ENCODE data around the gene ESPNL.

The ESPNL gene

DNA sequence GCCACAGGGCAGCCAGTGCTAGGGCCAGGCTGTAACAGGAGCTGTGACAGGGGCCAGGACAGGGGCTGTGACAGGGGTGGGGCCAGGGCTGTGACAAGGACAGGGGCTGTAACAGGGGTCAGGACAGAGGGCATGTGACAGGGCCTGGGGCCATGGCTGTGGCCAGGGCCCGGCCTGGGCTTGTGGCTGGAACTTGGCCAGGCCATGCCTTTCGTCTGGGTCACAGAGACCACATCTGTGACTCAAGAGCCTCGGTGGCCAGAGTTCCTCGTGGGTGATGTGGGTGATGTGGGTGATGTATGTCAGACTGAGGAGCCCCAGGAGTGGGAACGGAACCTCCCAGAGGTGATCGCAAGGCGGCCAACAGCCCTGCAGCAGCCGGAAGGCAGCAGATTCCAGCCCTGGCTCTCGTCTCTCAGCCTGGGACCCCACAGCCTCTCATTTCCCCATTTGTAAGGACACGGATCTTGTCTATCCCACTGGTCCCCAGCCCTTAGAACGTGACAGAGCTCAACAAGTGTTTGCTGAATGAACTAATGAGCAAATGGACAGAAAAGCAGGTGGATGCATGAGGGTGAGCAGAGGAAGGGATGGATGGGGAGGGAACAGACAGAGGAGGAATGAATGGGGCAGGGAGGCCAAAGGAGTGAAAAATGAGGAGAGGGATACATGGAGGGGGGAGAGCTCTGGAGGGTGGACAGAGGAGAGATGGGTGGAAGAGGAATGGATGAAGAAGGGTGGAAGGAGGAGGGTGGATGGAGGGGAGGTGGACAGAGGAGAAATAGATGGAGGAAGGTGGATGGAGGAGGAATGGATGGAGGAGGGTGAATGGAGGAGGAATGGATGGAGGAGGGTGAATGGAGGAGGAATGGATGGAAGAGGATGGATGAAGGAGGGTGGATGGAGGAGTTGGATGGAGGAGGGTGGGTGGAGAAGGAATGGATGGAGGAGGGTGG, 17.3 kb downstream of the ESPNL start:
- no peak for DNase-seq

DNA sequence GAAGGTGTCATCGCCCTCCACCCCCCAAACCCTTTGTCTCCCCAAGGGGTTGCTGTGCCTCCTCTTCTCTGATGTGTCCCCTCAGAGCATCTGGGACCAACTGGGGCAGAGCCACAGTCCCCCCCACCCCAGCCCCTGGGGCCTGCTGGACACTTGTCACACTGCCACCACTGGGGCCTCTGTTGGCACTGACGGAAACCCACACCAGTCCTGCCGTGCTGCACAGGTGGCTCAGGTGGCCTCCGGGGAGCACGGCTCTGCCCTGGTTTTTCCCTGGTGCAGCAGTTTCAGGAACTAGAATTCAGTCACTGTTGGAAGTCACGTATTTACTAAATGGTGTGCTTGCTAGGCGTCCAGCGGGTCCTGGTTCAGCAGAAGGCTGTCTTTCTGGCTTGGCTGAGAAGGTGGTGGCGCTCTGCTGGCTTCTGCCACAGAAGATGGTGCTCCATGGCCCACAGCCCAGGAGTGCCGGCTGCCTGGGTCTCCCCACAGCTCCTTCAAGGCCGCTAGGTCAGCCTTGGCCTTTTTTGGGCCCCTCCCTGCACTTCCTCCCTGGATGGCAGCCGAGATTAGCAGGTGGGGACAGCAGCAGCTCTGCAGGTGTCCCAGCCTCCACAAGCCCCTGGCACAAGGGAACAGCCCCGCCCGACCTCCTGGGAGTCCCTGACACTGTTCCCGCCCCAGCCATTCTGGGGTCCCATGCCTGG, 19.8 kb downstream of the ESPNL start:
- no peak for DNase-seq

DNA sequence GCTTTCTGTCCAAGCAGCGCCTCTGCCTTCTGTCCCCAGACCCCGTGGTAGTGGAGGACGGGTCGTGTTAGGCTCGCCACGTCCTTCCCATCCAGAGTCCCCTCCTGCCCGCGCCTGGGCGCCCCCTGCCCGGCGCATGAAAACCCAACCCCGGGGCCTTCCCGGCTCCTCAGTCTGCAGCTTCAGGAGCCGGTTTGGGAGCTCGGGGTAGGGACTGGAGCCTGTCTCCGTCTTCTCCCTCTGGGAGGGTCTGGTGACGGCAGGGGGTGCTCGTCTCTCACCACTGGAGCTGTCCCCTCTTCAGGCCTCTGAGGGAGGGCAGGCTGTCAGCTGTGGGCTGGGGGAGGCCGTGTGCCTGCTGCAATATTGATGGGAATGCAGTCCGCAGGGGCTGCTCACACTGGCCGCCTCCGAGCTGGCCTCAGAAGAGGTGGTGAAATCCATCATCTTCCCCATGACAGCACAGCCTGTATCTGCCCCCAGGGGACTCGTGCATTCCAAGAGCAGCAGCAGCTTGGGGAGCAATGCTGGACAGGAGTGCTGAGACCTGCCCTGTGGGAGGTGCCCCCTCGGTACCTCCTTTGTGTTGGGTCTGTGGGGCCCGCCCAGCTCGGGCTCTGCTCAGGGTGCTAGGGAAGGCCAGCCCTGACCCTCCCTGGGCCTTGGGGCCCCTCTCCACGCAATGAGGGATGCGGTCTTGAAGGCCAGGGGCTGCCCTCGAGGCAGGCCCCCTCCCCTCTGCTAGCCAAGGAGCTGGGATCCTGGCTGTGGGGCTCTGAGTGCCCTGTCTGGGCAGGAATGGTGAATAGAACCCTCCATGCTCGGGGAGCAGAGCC, 20.5 kb downstream of the ESPNL start:
- peak; percentile 52 for DNase-seq

DNA sequence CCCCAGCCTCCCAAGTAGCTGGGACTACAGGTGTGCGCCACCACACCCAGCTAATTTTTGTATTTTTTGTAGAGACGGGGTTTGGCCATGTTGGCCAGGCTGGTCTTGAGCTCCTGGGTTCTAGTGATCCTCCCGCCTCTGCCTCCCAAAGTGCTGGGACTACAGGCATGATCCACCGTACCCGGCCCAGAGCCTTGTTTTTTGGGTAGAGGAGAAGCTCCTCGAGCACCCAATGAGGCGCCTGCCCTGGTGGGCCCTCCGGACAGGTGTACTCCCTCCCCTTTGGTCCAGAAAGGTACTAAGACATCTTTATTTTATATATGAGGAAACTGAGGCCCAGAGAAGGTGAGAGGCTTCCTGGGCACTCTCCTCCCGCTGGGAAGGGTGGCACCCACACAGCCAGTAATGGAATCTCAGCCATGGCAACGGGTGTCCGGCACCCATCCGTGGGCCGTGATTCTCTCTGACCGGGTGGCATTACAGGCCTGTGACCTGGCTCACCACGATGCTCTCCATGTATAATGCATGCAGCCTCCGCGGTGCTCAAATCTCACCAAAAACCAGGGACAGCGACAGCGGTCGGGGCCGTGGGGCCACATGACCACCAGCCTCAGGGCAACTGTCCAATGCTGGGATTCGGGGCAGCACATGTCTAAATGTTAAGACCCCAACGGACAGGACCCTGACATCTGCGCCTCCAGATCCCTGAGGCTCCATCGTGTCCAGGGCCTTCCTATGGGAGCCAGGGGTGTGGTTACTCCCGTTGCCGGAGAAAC, 21.6 kb downstream of the ESPNL start:
- no peak for DNase-seq

DNA sequence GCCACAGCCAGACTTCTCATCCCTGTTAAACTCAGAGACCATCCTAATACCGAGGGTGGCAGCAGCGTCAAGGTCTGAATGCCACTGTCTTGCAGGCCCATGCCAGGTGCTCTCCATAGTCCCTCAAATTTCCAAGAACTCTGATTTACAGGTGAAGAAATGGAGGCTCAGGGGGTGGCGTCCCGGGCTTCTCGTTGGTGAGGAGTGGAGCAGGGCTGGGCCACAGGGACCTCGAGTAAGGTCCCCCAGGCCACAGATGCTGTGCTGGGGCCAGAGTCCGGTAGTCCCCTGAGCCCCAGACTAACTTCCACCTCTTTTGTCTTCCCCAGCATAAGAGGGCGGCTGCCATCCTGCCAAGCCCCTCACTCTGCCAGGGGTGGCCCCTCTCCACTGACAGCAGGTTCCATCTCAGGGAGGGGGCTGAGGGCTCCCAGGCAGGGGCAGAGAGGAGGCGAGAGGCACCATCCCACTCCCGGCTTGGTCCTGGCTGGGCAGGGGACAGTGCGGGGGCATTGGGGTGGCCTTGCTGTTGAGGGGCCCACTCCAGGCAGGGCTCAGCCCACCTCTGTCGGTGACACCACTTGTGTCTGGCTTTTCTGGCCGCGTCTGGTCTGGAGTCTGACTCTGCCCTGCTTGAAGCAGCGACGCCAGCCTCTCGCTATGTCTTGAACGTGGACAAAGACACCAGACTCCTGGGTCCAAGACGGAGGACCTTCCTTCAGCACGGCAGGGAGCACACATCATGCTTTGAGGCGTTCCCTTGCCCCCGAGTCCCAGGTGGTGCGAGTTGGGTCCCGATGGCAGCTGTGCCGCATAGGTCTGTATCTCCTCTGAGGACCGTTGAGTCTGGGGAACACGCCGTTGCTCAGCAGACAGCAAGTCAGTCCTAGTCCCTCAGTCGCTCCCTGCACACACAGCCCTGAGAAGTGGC, 22.4 kb downstream of the ESPNL start:
- no peak for DNase-seq

DNA sequence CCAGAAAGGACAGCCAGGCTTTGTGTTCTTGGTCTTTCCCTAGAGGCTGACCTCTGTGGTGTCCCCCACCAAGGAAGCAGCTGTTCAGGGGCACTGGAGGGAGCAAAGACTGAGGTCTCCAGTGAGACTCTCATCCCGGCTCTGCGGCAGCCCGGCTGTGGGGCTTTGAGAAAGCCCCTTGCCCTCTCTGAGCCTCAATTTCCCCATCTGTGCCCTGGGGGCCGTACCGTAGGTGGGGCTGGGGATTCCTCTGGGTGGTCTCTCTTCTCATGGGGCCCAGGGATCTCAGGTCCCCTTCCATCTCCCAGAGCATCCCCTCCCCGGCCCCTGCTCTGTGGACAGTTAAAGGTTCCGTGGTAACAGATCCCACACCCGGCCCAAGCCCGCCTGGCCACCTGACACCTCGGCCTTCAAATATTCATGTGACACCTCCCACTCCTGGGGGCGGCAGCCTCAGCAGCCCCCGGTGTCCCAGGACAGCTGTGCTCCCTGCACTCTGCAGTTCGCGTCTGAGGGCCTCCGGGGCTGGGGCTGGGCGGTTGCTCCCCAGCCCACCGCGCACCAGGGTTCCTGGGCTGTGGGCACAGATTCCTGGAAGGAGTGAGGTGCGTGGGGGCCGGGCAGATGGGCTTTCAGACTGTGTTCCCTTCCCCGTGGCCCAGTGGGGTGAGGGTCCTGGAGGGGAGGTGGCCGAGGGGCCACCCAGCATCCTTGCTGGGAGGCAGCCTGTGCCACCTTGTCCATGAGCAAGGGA, 23.3 kb downstream of the ESPNL start:
- no peak for DNase-seq

DNA sequence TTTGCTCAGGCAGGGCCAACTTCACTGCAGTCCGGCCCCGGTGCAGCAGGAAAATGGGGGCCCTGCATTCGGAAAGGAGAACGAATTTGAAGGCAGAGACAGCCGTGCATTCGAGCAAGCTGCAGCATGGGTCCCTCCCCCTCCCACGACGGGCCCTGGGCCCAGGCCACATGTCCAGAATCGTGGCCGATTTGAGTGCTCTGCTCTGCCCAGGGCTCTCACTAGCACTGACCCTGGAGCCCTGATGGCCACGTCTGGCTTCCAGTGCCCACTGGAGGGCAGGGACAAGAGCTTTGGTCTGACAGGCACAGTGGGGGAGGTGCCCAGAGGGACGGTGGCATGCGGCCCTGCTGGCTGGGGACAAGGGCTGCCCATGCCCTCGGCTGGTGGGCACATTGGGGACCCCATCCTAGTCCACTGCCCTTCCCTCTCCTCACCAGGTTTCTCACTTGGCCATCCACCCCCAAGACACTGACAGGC, 23.9 kb downstream of the ESPNL start:
- DNase-seq: no peak

DNA sequence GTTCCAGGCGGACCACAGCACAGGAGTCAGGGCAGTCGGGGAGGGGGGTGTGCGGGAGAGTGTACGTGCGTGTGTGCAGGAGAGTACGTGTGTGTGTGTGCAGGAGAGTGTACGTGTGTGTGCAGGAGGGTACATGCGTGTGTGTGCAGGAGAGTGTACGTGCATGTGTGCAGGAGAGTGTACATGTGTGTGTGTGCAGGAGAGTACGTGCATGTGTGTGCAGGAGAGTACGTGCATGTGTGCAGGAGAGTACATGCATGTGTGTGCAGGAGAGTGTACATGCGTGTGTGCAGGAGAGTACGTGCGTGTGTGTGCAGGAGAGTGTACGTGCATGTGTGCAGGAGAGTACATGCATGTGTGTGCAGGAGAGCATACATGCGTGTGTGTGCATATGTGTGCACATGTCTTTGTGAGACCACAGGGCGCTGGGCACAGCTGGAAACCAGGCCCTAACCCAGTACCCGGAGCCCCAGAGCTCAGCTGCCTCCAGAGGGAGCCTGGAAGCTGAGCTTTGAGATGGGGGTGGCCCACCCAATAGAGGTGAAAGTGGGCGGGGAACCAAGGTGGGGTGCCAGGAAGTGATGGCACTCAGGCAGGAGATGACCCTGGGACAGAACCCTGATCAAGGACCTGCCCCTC, 24.5 kb downstream of the ESPNL start:
- no peak for DNase-seq

DNA sequence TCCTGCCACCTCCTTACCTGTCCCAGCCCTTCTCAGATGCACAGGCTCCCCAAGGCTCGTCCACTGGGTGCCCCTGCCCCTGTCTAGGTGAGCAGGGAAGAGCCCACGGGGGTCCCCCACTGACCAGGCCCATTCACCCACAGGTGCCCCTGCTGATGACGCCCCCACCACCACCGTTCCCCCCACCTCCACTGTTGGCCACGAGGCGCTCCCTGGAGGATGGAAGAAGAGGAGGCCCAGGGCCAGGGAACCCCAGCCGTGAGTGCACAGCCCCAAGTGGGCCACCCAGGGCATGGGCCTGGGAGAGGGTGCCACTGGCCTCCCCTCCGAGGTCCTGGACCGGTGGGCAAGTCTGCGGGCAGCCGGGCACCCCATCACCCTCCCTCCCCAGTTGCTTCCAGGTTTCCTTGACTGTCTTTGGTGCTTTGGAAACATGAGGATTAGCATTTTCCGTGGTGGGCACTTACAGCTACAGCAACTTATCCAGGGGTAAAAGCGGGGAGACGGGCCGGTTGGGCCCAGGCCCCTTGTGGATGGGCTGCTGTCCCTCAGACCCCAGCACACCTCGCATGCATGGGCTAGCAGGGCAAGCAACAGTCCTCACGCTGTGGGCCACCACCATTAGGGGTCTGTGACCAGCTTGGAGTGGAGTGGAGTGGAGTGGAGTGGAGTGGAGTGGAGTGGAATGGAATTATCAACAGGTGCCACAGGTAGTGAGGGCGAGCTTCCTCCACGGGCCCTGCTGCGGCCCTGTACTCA, 25.2 kb downstream of the ESPNL start:
- no peak for DNase-seq

DNA sequence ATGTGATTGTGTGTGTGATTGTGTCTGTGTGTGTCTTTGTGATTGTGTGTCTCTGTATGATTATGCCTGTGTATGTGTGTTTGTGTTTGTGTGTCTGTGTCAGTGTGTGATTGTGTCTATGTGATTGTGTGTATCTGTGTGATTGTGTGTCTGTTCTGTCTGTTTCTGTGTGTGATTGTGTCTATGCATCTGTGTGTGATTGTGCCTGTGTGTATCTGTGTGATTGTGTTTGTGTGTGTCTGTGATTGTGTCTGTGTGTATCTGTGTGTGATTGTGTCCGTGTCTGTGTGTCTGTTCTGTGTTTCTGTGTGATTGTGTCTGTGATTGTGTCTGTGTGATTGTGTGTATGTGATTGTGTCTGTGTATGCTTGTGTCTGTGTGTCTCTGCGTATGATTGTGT, 26.2 kb downstream of the ESPNL start:
- no peak for DNase-seq

DNA sequence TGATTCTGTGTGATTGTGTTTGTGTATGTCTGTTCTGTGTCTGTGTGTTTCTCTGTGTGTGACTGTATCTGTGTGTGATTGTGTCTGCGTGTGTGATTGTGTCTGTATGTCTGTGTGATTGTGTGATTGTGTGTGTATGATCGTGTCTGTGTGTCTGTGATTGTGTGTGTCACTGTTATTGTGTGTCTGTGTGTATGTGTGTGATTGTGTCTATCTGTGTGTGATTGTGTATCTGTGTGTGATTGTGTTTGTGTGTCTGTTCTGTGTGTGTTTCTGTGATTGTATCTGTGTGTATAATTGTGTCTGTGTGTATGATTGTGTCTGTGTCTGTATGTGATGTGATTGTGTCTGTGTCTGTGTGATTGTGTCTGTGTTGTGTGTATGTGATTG, 26.6 kb downstream of the ESPNL start:
- DNase-seq: no peak

DNA sequence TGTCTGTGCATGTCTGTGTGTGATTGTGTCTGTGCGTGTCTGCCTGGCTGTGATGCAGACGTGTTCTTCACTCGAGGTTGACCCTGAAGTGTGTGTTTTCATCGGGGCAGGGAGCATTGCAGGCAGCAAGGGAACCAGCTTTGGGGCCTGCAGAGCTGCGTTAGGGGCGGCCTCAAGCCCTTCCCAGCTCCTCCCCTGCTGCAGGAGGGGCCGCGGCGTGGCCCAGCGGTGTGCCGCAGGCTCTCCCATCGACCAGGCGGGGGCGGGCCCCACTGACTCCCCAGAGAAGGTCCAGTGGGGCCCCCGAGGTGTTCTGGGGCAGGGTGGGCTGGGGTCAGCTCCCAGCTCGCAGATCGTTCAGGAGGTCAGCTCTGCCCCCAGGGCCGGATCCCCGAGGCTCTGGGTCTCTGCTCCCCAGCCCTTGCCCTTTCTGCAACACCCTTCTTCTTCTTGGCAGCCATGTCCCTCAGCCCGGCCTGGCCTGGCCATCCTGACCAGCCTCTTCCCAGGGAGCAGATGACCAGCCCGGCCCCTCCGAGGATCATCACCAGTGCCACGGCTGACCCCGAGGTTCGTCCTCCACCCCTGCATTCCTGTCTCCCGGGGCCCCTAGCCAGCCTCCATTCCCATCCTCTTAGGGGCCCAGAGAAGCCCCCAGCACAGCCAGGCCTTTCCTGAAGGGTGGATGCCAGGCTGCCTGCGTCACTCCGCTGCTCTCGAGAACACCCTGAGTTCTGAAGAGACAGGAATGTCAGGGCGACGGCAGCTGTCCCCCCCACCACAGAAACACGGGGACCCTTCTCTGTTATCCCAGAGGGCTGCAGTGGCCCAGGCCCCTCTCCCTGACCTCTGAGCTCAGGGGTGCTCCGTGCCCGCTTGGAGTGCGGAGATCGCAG, 27.3 kb downstream of the ESPNL start:
- DNase-seq: no peak

DNA sequence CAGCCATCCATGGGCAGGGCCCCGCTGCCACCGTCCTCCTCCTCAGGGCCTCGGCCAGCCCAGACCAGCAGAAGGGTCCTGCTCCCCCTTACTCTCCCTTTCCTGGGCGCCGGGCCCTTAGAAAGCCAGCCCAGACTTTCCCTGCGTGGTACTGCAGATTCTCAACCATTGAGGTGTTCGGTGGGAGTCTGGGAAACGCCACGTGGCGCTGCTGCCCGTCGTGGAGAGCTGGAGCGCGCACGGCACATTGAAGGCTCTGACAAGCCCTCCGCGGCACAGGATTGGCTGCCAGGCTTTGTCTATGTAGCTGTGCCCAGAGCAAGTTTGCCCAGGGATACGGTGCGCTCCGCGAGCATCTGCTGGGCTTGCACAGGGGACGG, 27.9 kb downstream of the ESPNL start:
- no peak for DNase-seq

DNA sequence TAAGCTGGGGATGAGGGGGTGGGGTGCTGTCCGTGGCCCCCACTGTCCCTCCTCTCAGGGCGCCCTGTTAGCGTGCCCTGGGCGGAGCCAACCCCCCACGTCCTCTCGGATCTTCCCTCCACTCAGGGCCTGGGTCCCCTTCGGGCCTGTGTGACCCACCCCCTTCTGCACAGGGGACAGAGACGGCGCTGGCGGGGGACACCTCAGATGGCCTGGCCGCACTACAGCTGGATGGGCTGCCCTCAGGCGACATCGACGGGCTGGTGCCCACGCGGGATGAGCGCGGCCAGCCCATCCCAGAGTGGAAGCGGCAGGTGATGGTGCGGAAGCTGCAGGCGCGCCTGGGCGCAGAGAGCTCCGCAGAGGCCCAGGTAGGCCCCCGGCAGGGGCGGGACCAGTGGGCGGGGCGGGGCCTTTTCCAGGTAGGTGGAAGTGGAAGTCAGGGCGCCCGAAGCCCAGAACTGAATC, 28.4 kb downstream of the ESPNL start:
- no peak for DNase-seq

DNA sequence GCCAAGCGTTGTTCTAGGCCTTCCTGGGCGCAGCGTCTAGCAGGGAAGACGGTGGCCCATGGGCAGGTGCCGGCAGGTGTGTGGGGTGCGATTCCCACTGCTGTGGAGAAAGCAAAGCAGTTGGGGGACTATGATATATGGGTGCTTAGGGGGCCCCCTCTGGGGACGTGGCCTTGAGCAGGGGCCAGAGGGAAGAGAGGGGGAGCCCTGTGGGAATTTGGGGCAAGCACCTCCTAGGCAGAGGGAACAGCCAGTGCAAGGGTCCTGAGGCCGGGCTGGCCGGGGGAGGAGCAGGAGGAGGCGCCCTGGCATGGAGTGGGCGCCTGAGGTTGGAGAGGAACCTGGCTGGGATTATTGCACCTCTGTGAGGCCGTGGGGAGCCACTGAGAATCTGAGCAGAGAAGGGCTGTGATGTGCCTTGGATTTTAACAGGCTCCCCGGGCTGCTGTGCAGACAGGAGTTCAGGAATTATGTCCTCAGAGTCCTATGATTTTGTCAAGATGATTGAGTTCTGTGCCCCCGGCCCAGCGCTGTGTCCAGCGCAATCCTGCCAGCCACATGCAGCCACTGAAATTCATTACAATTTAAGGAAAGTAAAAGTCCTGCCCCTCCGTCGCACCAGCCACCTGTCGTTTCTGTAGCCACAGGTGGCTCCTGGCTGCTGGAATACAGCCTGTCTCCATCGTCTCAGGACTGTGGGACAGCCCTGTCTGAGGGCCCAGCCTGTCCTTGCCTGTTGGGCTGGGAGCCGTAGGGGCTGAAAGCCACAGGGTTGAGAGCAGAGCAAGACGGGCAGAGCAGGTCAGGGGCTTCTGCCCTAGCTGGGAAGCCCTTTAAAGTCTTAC, 29.2 kb downstream of the ESPNL start:
- no peak for DNase-seq

DNA sequence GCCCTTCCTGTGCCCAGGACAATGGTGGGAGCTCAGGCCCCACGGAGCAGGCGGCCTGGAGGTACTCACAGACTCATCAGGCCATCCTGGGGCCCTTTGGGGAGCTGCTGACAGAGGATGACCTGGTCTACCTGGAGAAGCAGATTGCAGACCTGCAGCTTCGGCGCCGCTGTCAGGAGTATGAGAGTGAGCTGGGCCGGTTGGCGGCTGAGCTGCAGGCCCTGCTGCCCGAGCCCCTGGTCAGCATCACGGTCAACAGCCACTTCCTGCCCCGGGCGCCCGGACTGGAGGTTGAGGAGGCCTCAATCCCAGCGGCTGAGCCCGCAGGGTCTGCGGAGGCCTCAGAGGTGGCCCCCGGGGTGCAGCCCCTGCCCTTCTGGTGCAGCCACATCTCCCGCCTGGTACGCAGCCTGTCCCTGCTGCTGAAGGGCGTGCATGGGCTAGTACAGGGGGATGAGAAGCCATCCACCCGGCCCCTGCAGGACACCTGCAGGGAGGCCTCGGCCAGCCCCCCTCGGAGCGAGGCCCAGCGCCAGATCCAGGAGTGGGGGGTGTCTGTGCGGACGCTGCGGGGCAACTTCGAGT, 30.1 kb downstream of the ESPNL start:
- no peak for DNase-seq

All from NCI-H82 (cell line).